T-helper 9 cell (primary cell): ENCODE results near the gene GIPR.
"Not testable (repeated sequence)": the region's sequence is repeated elsewhere in the genome, so short reads cannot be mapped to it uniquely, and the experiment has no call there.

Experiments used
- DNase-seq: peaks from one replicate; pipeline ENCODE4 v3.0.0-alpha.2; 2020
- total RNA-seq, 2 donors: gene quantifications; one replicate each; lab custom pipeline; 2026; lab: John Stamatoyannopoulos, UW

GIPR gene
- 1.0 to 2.2 reads per million in 2 donors for total RNA-seq

- peak; percentile 52 for DNase-seq
These were observed at the start of gene GIPR for GRCh38 chr19:45667620-45668341. TSS of gene GIPR (plus strand) at chr19:45668221. CDS start at chr19:45669521, 1,300 bp downstream.

- DNase-seq = no peak
These were observed 46.6 kb upstream of the GIPR start for GRCh38 chr19:45621389-45621788.

- no peak for DNase-seq
These were observed 46.0 kb upstream of the GIPR start for GRCh38 chr19:45621976-45622503.

- no peak for DNase-seq
These were observed 44.0 kb upstream of the GIPR start for GRCh38 chr19:45623984-45624383.

- DNase-seq = not testable (repeated sequence)
These were observed 39.8 kb upstream of the GIPR start for GRCh38 chr19:45628219-45628618.

- DNase-seq = no peak
These were observed 38.3 kb upstream of the GIPR start for GRCh38 chr19:45629704-45630103.

GRCh38 chr19:45630463-45630862, 37.6 kb upstream of the GIPR start:
- no peak for DNase-seq

GRCh38 chr19:45632468-45633196, 35.4 kb upstream of the GIPR start:
- peak; percentile 25 for DNase-seq

GRCh38 chr19:45636275-45636674, 31.7 kb upstream of the GIPR start:
- no peak for DNase-seq

- no peak for DNase-seq
These were observed 31.1 kb upstream of the GIPR start for GRCh38 chr19:45636902-45637301.

- no peak for DNase-seq
These were observed 29.9 kb upstream of the GIPR start for GRCh38 chr19:45637890-45638667.

- peak; percentile 32 for DNase-seq
These were observed 28.9 kb upstream of the GIPR start, which contains the start of gene EML2 for GRCh38 chr19:45638930-45639729. TSS of gene EML2 (minus strand) at chr19:45639397. CDS start at chr19:45639376, 21 bp downstream.

- DNase-seq = no peak
These were observed 27.2 kb upstream of the GIPR start for GRCh38 chr19:45640849-45641273.

GRCh38 chr19:45641274-45642105, 26.5 kb upstream of the GIPR start:
- DNase-seq = peak; percentile 40

GRCh38 chr19:45643024-45643926, 24.7 kb upstream of the GIPR start:
- peak; percentile 81 for DNase-seq

GRCh38 chr19:45643927-45644771, 23.9 kb upstream of the GIPR start:
- DNase-seq = no peak

GRCh38 chr19:45645068-45645630, 22.9 kb upstream of the GIPR start:
- no peak for DNase-seq

GRCh38 chr19:45645631-45646344, 22.2 kb upstream of the GIPR start:
- DNase-seq = peak; percentile 50
